ENCODE results near the gene SH3YL1. TPM values are rescaled to one million over a fixed set of nuclear protein-coding genes. Genes with fewer than 3 reads are reported as not detected.

The SH3YL1 gene
- polyA plus RNA-seq, 1 donor (not counting 4 experiments of a cell fraction or from before 2014, with no cell fraction given): 41.8 TPM

- Histone ChIP-seq H3K9ac (ENCODE audit: control insufficient read depth, extremely low read depth, insufficient read depth, low read length) (no peak overlapping the region), H3K4me2 (ENCODE audit: control insufficient read depth, extremely low read depth, insufficient read depth, low read depth, low read length) (no peak overlapping the region), H3K36me3 (ENCODE audit: control insufficient read depth in 2 of 2, extremely low read depth in 1 of 2, insufficient read depth in 2 of 2, low read length in 2 of 2) (peaks cover 6 to 8% of the 10 kb centered on the region in 2 experiments), H3K79me2 (ENCODE audit: control insufficient read depth, insufficient read depth, low read length) (no peaks in the 10 kb centered on the region), H3K4me1 (ENCODE audit: control insufficient read depth, extremely low read depth, insufficient read depth, low read length) (no peaks in the 10 kb centered on the region), H3K4me3 (ENCODE audit: control insufficient read depth in 2 of 3, extremely low read depth in 1 of 3, insufficient read depth in 2 of 3, low read depth in 1 of 3, low read length in 3 of 3) (no peak overlapping the region), H2AFZ (ENCODE audit: control insufficient read depth, low read length) (no peak overlapping the region), H4K20me1 (ENCODE audit: control insufficient read depth, extremely low read depth, insufficient read depth, low read length) (no peaks in the 10 kb centered on the region), H3K27ac (ENCODE audit: control insufficient read depth, insufficient read depth, low read length) (no peak overlapping the region), H3K9me3 (ENCODE audit: control insufficient read depth, low read depth, low read length) (no peaks in the 10 kb centered on the region), H3K9me1 (ENCODE audit: control insufficient read depth, extremely low read depth, insufficient read depth, low read length) (no peaks in the 10 kb centered on the region), H3K27me3 (ENCODE audit: control insufficient read depth, extremely low read depth, insufficient read depth, low read length) (no peaks in the 10 kb centered on the region)
- FAIRE-seq (peak; percentile 67), DNase-seq (ENCODE audit: low read depth, low spot score) (no peak)
- dilution Hi-C loops (cut with MboI; ENCODE audit: extremely low pct_ligation_motif_present, low sequenced_read_pairs): no loop called here
- TF ChIP-seq EZH2 (IDR thresholded peaks at IDR 0.05; ENCODE audit: low read length) (no peak), CTCF (optimal IDR thresholded peaks at IDR 0.05 in 1 of 3, IDR thresholded peaks at IDR 0.05 in 1 of 3, conservative IDR thresholded peaks at IDR 0.05 in 1 of 3; ENCODE audit: extremely low read depth in 1 of 3, insufficient read depth in 2 of 3, low read length in 3 of 3) (peak; percentile 48 to 73 (median 53))
Observed at GRCh38 chr2:246489-247144, 17.2 kb downstream of the SH3YL1 start.

- Histone ChIP-seq H4K20me1 (ENCODE audit: control insufficient read depth, extremely low read depth, insufficient read depth, low read length) (no peaks in the 10 kb centered on the region), H3K79me2 (ENCODE audit: control insufficient read depth, insufficient read depth, low read length) (no peaks in the 10 kb centered on the region), H3K9me1 (ENCODE audit: control insufficient read depth, extremely low read depth, insufficient read depth, low read length) (no peaks in the 10 kb centered on the region), H3K4me1 (ENCODE audit: control insufficient read depth, extremely low read depth, insufficient read depth, low read length) (no peaks in the 10 kb centered on the region), H3K27me3 (ENCODE audit: control insufficient read depth, extremely low read depth, insufficient read depth, low read length) (no peaks in the 10 kb centered on the region), H3K27ac (ENCODE audit: control insufficient read depth, insufficient read depth, low read length) (no peak overlapping the region), H3K9me3 (ENCODE audit: control insufficient read depth, low read depth, low read length) (no peaks in the 10 kb centered on the region), H3K9ac (ENCODE audit: control insufficient read depth, extremely low read depth, insufficient read depth, low read length) (no peak overlapping the region), H3K4me3 (ENCODE audit: control insufficient read depth in 2 of 3, extremely low read depth in 1 of 3, insufficient read depth in 2 of 3, low read depth in 1 of 3, low read length in 3 of 3) (no peak overlapping the region), H2AFZ (ENCODE audit: control insufficient read depth, low read length) (no peak overlapping the region), H3K4me2 (ENCODE audit: control insufficient read depth, extremely low read depth, insufficient read depth, low read depth, low read length) (no peak overlapping the region), H3K36me3 (ENCODE audit: control insufficient read depth in 2 of 2, extremely low read depth in 1 of 2, insufficient read depth in 2 of 2, low read length in 2 of 2) (peaks cover 6 to 13% of the 10 kb centered on the region in 2 experiments)
- dilution Hi-C loops (cut with MboI; ENCODE audit: extremely low pct_ligation_motif_present, low sequenced_read_pairs): no loop called here
- FAIRE-seq (no peak), DNase-seq (ENCODE audit: low read depth, low spot score) (no peak)
- TF ChIP-seq CTCF (optimal IDR thresholded peaks at IDR 0.05 in 1 of 3, IDR thresholded peaks at IDR 0.05 in 1 of 3, conservative IDR thresholded peaks at IDR 0.05 in 1 of 3; ENCODE audit: extremely low read depth in 1 of 3, insufficient read depth in 2 of 3, low read length in 3 of 3) (no peak), EZH2 (IDR thresholded peaks at IDR 0.05; ENCODE audit: low read length) (no peak)
Observed at GRCh38 chr2:244547-244946, 19.3 kb downstream of the SH3YL1 start.
